Fibroblast of the aortic adventitia (primary cell): ENCODE results near the gene RAB3IP. TPM values are rescaled to one million over a fixed set of nuclear protein-coding genes. Genes with fewer than 3 reads are reported as not detected.

Experiments
- DNase-seq: peaks from one replicate; pipeline ENCODE4 v3.0.0-alpha.2; 2010; ENCODE audit warnings: low read depth
- H3K4me3 ChIP-seq: 2 replicates; pipeline ENCODE4 v1.5.1; 2011; ENCODE audit warnings: low read depth, mild to moderate bottlenecking, control low read depth, low read length, moderate library complexity
- CTCF ChIP-seq: IDR thresholded peaks from 2 replicates; pipeline ENCODE4 v1.5.1; 2011; ENCODE audit warnings: mild to moderate bottlenecking, low read length, control low read depth, inconsistent platforms; ENCODE audit not compliant: insufficient read depth
- total RNA-seq: library from RNA; depleted of rRNA; stranded (reverse); fragments of >200 nt; gene quantifications from 2 replicates; pipeline ENCODE4 v1.2.3, GENCODE V29; 2012; ENCODE audit warnings: low replicate concordance

The RAB3IP gene
- total RNA-seq, 1 donor = 4.8 TPM

GRCh38 chr12:69720750-69721149 is 17.9 kb upstream of the RAB3IP start:
- no peak for TF ChIP-seq CTCF
- DNase-seq = no peak
- no peak overlapping the region for H3K4me3 ChIP-seq

GRCh38 chr12:69726922-69727321 is 11.7 kb upstream of the RAB3IP start:
- no peak for DNase-seq
- no peak for TF ChIP-seq CTCF
- H3K4me3 ChIP-seq = no peak overlapping the region

DNA sequence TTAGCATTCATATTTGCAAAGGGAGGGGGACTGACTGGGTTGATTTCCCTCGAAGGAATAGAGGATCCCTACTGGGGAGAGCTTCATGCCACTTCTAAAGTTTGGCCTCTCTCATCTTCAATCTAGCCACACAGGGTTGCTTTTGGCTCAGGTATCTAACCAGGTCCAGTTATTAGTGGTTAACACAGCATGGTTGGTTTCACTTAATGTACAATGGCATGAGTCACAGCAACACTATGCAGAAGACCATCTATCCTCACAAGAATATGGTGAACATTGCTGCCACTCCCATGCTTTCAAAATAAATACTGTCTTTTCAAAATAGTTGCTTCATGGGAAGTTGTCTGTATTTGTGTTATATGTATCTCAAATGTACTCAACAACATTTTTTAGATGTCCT is 6.6 kb upstream of the RAB3IP start:
- peak; percentile 5 for DNase-seq
- TF ChIP-seq CTCF = no peak
- H3K4me3 ChIP-seq = no peak overlapping the region

DNA sequence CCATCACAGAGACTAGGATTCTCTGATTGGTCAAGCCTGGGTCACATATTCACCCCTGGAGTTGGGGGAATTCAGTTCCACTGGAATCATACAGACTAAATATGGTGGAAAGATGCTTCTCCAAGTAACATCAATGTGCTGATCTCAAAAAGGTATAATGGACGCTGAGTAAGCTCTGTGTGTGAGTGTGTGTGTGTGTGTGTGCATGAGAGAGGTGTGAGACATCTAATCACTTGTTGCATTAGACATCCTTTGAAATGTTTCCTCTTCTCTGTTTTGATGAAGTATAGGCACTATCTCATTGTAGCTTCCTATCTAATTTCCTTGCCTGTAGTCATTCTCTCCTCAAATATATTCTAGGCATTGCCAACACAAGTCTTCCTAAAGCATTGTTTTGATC is 5.0 kb upstream of the RAB3IP start:
- no peak for TF ChIP-seq CTCF
- no peak for DNase-seq
- no peak overlapping the region for H3K4me3 ChIP-seq

- no peak for TF ChIP-seq CTCF
- peak overlapping the region; percentile 71 for H3K4me3 ChIP-seq
- DNase-seq = peak; percentile 24
These were observed 879 bp downstream of the RAB3IP start for GRCh38 chr12:69739287-69740191.

DNA sequence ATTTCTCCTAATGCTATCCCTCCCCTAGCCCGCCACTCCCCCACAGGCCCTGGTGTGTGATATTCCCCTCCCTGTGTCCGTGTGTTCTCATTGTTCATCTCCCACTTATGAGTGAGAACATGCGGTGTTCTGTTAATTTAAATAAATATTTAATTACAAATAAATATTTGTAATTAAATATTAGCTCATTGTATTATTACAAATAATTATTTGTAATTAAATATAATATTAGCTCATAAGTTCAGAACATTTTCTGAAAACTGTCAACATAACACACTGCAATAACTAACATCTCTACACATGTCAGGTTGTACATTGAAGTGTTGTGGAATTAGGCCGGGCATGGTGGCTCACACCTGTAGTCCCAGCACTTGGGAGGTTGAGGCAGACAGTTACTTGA is 5.4 kb downstream of the RAB3IP start:
- TF ChIP-seq CTCF = no peak
- no peak overlapping the region for H3K4me3 ChIP-seq
- no peak for DNase-seq
